Heart left ventricle (tissue), 13 donors: ENCODE results near the gene SLC9A8.
"Not testable (repeated sequence)": the region's sequence is repeated elsewhere in the genome, so short reads cannot be mapped to it uniquely, and the experiment has no call there.

Experiments
- POLR2A ChIP-seq, 2 donors: fragments of 450-650 bp; IDR thresholded peaks; one replicate each; pipeline ENCODE4 v1.6.1; 2017; ENCODE audit warnings: antibody characterized with exemption in 2 of 2, mild to moderate bottlenecking in 2 of 2, moderate library complexity in 2 of 2
- TF ChIP-seq, protein P1 (sequence below), 12 donors: fragments of 200-600 bp; sonication (generic) in 4 of 12; IDR thresholded peaks; one replicate each; pipeline versions ENCODE4 v1.5.0 to v1.8.0; 2018 to 2022; ENCODE audit warnings: antibody characterized with exemption in 12 of 12, mild to moderate bottlenecking in 5 of 12
- donor health status: ischemic (EF 13 %, LVEDD 7.1; RV severe dilation, severe dysfunction).
- donor health status: DM: no; HTN: yes; CAD: no.
- donor health status: DM: no; HTN: no; CAD: no.
- donor health status: ischemic (EF 25% LVEDD 6.9; RV normal size, moderate dysfunction).
- donor health status: ischemic (EF 25% LVEDD 5.7; RV mildly dilated, moderate dysfunction).
- donor health status: ischemic (EF 35%, LVEDD 5.7; RV mildly dilated, moderate dysfunction).
- donor health status: nonischemic (EF 11% LVEDD 7.7; RV severe dilation, severe dysfunction).
- donor health status: DM: yes; HTN: yes; CAD: no.
- donor health status: PGD.
- donor health status: ischemic (EF 29% LVEDD 5.4; RV normal size, mild dysfunction).
- donor health status: nonischemic (EF 23%, LVEDD 6.1; RV moderate dilation, normal function).

DNA sequence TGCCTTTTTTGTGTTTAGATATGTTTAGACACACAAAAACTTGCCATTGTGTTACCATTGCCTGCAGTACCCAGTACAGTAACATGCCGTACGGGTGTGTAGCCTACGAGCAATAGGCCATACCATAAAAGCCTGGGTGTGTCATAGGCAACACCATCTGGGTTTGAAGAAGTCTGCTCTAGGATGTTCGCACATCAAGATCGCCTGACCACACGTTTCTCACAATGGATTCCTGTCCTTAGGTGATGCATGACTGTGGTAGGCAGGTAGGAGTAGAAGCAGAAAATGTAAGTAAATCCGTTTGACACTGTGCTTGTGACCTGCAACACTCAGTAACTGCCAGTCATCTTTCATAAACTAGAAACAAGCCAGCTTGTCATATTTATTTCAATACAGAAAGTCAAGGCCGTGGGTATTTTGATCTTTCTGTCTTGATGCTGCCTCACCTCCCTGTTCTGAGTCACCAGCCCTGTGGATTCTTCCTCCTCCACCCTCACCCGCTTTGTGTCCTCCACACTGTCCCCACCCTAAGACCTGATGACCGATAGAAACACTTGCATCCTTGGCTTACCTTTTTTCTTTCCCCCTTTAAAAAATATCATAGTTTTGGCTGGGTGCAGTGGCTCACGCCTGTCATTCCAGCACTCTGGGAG is 7.3 kb upstream of the SLC9A8 start:
- TF ChIP-seq, protein P1, sequence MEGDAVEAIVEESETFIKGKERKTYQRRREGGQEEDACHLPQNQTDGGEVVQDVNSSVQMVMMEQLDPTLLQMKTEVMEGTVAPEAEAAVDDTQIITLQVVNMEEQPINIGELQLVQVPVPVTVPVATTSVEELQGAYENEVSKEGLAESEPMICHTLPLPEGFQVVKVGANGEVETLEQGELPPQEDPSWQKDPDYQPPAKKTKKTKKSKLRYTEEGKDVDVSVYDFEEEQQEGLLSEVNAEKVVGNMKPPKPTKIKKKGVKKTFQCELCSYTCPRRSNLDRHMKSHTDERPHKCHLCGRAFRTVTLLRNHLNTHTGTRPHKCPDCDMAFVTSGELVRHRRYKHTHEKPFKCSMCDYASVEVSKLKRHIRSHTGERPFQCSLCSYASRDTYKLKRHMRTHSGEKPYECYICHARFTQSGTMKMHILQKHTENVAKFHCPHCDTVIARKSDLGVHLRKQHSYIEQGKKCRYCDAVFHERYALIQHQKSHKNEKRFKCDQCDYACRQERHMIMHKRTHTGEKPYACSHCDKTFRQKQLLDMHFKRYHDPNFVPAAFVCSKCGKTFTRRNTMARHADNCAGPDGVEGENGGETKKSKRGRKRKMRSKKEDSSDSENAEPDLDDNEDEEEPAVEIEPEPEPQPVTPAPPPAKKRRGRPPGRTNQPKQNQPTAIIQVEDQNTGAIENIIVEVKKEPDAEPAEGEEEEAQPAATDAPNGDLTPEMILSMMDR (IDR thresholded peaks at IDR 0.05), result not testable (repeated sequence)
- not testable (repeated sequence) for TF ChIP-seq POLR2A (IDR thresholded peaks at IDR 0.05)
